GM13977 (cell line): Measurements from ENCODE around the gene EML3.
A peak's percentile ranks its signal among the peaks of the same experiment; 100 is the strongest.

Source experiments
- DNase-seq: peaks from one replicate; pipeline ENCODE4 v3.0.0; 2012; ENCODE audit warnings: low spot score
- in situ Hi-C: fragments of 300-500 bp; cut with MboI; formaldehyde crosslinking; loops from one replicate; pipeline ENCODE4 v1.12.0; 2022; ENCODE audit warnings: low sequenced_read_pairs, low pct_unique_long_range_greater_than_20kb, mixed read lengths, inconsistent platforms; ENCODE audit not compliant: unreplicated experiment
- TF ChIP-seq, protein P1 (sequence below): IDR thresholded peaks from 2 replicates; pipeline ENCODE4 v1.5.1; 2012; ENCODE audit warnings: mild to moderate bottlenecking, control low read depth; ENCODE audit not compliant: insufficient read depth; ENCODE audit errors: extremely low read depth, missing control alignments

The EML3 gene

DNA sequence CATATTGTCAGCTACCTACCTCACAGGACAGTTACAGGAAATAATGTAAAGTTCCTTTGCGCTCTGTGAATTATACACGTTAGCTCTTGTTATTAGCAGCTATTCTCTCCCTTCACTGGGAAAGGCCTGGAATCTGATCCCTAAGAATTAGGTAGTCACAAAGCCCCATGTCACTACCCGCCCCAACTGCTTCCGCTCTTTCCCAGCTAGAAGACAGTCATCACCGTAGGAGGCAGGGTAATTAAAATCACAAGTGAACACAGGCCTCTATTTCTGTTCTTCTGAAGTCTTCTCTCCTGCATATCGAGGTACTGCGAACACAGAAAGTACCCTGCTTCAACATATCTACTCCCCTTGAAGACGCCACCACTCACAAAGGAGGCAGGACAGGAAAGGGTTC, 53.4 kb downstream of the EML3 start:
- in situ Hi-C loops: no loop called here
- DNase-seq: no peak
- TF ChIP-seq, protein P1, sequence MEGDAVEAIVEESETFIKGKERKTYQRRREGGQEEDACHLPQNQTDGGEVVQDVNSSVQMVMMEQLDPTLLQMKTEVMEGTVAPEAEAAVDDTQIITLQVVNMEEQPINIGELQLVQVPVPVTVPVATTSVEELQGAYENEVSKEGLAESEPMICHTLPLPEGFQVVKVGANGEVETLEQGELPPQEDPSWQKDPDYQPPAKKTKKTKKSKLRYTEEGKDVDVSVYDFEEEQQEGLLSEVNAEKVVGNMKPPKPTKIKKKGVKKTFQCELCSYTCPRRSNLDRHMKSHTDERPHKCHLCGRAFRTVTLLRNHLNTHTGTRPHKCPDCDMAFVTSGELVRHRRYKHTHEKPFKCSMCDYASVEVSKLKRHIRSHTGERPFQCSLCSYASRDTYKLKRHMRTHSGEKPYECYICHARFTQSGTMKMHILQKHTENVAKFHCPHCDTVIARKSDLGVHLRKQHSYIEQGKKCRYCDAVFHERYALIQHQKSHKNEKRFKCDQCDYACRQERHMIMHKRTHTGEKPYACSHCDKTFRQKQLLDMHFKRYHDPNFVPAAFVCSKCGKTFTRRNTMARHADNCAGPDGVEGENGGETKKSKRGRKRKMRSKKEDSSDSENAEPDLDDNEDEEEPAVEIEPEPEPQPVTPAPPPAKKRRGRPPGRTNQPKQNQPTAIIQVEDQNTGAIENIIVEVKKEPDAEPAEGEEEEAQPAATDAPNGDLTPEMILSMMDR: no peak

DNA sequence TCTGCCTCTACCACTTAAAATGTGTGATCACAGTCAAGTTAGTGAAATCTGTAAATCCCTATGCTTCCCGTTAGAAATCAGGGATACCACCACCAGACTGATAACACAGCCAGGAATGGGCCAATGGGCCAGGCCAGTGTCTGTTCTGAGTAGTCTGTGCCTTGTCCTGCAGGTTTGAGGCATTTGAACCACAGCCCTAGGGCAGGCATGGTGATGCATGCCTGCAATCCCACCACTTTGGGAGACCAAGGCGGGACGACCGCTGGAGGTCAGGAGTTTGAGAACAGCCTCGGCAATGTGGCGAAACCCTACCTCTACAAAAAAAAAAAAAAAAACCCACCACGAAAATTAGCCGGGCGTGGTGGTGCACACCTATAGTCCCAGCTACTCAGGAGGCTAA, 53.9 kb downstream of the EML3 start:
- TF ChIP-seq, protein P1: no peak
- in situ Hi-C loops: no loop called here
- no peak for DNase-seq

DNA sequence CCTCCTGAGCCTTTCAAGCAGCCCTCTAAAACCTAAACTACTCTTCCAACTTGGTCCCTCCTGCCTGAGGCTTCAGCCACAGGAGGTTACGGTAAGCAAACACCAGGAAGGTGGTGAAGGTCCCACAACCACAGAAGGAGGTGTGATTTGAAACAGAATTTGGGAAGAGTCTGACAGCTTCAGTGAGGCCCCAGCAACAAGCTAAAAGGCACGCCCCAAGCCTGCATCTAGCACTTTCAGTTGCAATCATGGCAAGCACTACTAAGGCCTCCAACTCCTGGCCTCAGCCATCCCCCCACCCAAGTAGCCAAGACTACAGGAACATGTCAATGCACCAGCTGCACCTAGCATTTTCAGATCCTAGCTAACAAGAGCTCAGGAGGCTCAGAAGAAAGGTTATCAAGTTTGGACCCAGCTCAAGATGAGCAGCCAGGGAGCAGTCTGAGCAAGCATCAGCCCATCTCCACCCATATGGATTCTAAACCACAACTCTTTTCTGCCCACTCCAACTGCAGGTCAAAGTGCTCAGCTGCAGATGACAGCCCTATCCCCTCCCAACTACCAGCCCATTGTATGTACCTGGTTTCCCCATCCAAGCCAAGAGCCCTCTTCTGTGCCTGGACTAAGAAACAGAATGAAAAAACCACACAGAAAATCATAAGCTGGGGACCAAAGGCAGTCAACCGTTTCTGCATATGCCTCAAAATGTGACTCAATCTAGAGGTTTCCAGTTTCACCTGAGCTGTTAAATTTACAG, 55.5 kb downstream of the EML3 start:
- in situ Hi-C loops: no loop called here
- DNase-seq: no peak
- TF ChIP-seq, protein P1: no peak

DNA sequence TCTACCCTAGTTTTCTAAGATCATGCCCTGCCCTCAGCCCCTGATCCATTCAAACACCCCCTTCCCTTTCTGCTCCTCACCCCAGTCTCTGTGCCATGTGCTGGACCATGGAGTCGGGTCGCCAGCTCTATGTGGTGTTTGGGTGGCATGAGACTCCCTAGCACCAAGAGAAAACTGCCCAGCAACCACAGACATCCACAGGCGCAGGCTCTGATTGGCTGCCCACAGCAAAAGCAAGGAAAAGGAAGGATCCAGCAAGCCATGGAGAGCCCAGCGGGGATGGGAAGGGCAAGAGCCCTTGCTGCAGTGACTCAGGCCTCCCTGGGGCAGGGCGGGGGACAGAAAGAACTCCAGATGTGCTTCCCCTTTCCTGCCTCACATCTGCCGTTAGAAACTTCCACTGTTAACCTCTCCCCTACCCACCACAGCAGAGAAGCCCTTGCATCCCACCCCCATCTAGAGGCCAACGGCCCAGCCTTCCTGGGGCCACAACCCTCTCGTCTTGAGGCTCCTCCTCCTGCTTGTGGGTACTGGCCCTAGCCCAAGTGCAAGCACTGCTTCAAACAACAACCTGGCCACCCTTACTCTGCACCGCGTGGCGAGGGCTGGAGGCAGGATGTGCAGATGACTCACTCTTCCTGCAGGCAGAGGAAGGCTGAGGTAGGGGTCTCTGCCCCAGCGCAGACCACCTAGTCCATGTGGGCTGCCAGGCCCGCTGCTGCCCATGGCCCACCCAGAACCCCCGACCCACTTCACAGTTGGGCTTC, 56.3 kb downstream of the EML3 start:
- in situ Hi-C loops: no loop called here
- TF ChIP-seq, protein P1: no peak
- peak; percentile 65 for DNase-seq

DNA sequence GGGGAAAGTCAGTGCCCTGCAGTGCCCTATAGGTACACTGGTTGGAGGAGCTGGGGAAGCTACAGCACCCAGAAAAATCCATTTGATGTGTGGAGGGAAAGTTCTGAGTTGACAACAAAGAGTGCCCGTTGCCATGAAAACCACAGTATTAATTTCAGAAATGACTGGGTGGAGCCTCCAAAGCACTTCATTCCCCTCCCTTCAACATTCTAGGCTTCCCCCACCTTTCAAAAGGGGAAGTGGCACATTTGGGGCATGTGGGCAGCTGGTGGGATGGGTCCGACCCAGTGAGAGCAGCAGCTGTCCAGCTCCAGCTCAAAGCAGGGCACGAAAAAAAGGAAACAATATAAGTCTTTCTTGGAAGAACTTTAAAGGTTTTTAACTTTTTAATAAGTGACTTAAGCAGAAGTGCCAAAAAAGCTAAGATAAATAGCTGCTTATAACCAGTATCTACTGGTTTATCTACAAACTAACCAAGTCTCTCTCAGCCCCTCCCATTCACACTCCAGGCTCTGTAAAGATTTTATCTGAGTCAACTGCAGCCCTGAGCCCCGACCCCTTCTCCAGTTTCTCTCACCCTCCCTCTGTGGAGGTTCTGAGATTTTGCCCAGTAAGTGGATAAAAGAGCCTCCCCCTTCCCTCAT, 57.0 kb downstream of the EML3 start:
- TF ChIP-seq, protein P1: no peak
- peak; percentile 73 for DNase-seq
- in situ Hi-C loops: no loop called here

DNA sequence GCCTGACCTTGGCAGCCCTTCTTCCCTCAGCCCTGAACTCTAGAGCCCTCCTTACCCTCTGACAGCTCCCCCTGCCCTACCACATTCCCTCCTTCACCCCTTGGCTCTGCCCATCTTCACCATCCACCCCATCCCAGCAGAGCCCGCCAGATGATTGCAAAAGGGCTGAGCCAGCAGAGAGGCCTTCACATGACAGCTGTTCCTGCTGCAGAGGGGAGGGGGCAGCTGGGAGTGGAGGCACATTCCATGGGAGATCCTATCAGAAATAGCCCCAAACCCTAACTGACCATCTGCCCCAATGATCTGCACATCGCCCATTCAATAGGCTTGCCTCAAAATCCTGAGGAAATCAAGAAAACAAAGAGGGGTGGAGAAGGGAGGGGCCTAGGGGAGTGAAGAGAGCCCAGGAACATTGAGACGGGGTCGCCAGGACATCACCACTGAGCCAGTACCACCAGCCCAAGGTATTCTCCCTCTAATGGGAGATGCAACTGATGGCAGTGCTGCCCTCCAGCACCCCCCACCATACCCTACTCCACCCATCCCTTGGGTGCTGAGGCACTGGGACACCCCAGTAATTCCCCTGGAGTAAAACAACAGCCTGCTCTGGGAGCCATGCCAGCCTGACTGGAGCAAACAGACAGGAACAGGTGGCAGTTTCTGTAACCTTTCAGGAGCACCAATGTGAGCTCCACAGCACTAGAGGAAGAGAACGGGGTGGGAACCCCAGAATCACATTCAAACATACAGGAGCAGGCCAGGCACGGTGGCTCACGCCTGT, 58.0 kb downstream of the EML3 start:
- in situ Hi-C loops: no loop called here
- TF ChIP-seq, protein P1: no peak
- DNase-seq: no peak
